GM23338 (cell line): ENCODE measurements around the gene CCDC24. TPM values are rescaled to one million over a fixed set of nuclear protein-coding genes. Genes with fewer than 3 reads are reported as not detected.

Source experiments
- ATAC-seq: fragments of 200-7000 bp; cut with Tn5 transposase; 3 replicates; pipeline ENCODE4 v1.9.1; 2020
- DNase-seq: peaks from one replicate; pipeline ENCODE4 v3.0.0-alpha.2; 2015; ENCODE audit warnings: low spot score
- H2AFZ ChIP-seq: fragments of 200-600 bp; sonication (generic); 2 replicates; pipeline ENCODE4 v1.8.0; 2016; ENCODE audit warnings: antibody characterized with exemption, mild to moderate bottlenecking, moderate library complexity
- H3F3A ChIP-seq: fragments of 200-600 bp; sonication (generic); replicated peaks from 2 replicates; pipeline ENCODE4 v1.8.0; 2017; ENCODE audit warnings: antibody characterized with exemption, mixed run types, low read depth
- H3K27ac ChIP-seq: fragments of 200-600 bp; sonication (generic); 2 replicates; pipeline ENCODE4 v1.6.1; 2016; ENCODE audit warnings: low read depth
- H3K27me3 ChIP-seq: fragments of 200-600 bp; sonication (generic); 2 replicates; pipeline ENCODE4 v1.8.0; 2016; ENCODE audit warnings: mild to moderate bottlenecking, mixed run types, moderate library complexity; ENCODE audit not compliant: insufficient read depth
- H3K36me3 ChIP-seq: fragments of 200-600 bp; sonication (generic); 2 replicates; pipeline ENCODE4 v1.8.0; 2016; ENCODE audit warnings: mild to moderate bottlenecking; ENCODE audit not compliant: insufficient read depth
- H3K4me1 ChIP-seq: fragments of 200-600 bp; sonication (generic); 2 replicates; pipeline ENCODE4 v1.8.0; 2016; ENCODE audit warnings: mild to moderate bottlenecking, moderate library complexity; ENCODE audit not compliant: insufficient read depth
- H3K4me2 ChIP-seq: fragments of 200-600 bp; sonication (generic); 2 replicates; pipeline ENCODE4 v1.7.1; 2017; ENCODE audit warnings: mixed run types
- H3K4me3 ChIP-seq: fragments of 200-600 bp; sonication (generic); 2 replicates; pipeline ENCODE4 v1.6.1; 2016; ENCODE audit warnings: mixed run types
- H3K79me2 ChIP-seq: fragments of 200-600 bp; sonication (generic); replicated peaks from 2 replicates; pipeline ENCODE4 v1.8.0; 2017; ENCODE audit warnings: mild to moderate bottlenecking; ENCODE audit not compliant: insufficient read depth
- H3K9me2 ChIP-seq: fragments of 200-600 bp; sonication (generic); 2 replicates; pipeline ENCODE4 v1.8.0; 2017; ENCODE audit not compliant: insufficient read depth
- H4K20me1 ChIP-seq: fragments of 200-600 bp; sonication (generic); replicated peaks from 2 replicates; pipeline ENCODE4 v1.8.0; 2017; ENCODE audit warnings: mild to moderate bottlenecking; ENCODE audit not compliant: insufficient read depth
- H3K27ac Mint-ChIP-seq: 2 replicates; pipeline ENCODE4 v1.8.0; 2020; ENCODE audit warnings: inconsistent platforms, mild to moderate bottlenecking, moderate library complexity, mixed read lengths
- H3K27me3 Mint-ChIP-seq: 3 replicates; pipeline ENCODE4 v1.8.0; 2022; ENCODE audit warnings: low read depth, mild to moderate bottlenecking, moderate library complexity, mixed read lengths, inconsistent platforms; ENCODE audit not compliant: insufficient read depth, poor library complexity
- H3K36me3 Mint-ChIP-seq: 3 replicates; pipeline ENCODE4 v1.8.0; 2021; ENCODE audit warnings: low read depth, mild to moderate bottlenecking, inconsistent platforms, moderate library complexity, mixed read lengths
- H3K4me1 Mint-ChIP-seq: 3 replicates; pipeline ENCODE4 v1.8.0; 2020; ENCODE audit warnings: mild to moderate bottlenecking, inconsistent platforms, mixed read lengths
- H3K4me3 Mint-ChIP-seq: 3 replicates; pipeline ENCODE4 v1.8.0; 2021; ENCODE audit warnings: moderate library complexity, mild to moderate bottlenecking, inconsistent platforms, mixed read lengths
- H3K9me3 Mint-ChIP-seq: 3 replicates; pipeline ENCODE4 v1.8.0; 2020; ENCODE audit warnings: moderate library complexity, mild to moderate bottlenecking, inconsistent platforms, mixed read lengths
- CREB1 ChIP-seq: fragments of 250-450 bp; sonication (Bioruptor Pico); IDR thresholded peaks from 2 replicates; pipeline ENCODE4 v1.5.0; 2020; ENCODE audit warnings: low read depth, mild to moderate bottlenecking, moderate library complexity
- ETS1 ChIP-seq: IDR thresholded peaks from 2 replicates; pipeline ENCODE4 v1.6.1; 2016; ENCODE audit warnings: antibody characterized with exemption
- EZH2 ChIP-seq: fragments of 200-600 bp; sonication (generic); IDR thresholded peaks from one replicate; pipeline ENCODE4 v1.8.0; 2017; ENCODE audit warnings: antibody characterized with exemption, mild to moderate bottlenecking, low read depth; ENCODE audit not compliant: unreplicated experiment
- EZH2phosphoT487 ChIP-seq: fragments of 200-600 bp; sonication (generic); IDR thresholded peaks from one replicate; pipeline ENCODE4 v1.8.1; 2018; ENCODE audit warnings: antibody characterized with exemption; ENCODE audit not compliant: unreplicated experiment
- JUNB ChIP-seq: IDR thresholded peaks from one replicate; pipeline ENCODE4 v1.6.1; 2016; ENCODE audit warnings: antibody characterized with exemption; ENCODE audit not compliant: unreplicated experiment
- NANOG ChIP-seq: IDR thresholded peaks from 2 replicates; pipeline ENCODE4 v1.6.1; 2016; ENCODE audit warnings: antibody characterized with exemption, borderline replicate concordance
- STAT1 ChIP-seq: IDR thresholded peaks from one replicate; pipeline ENCODE4 v1.6.1; 2016; ENCODE audit warnings: antibody characterized with exemption; ENCODE audit not compliant: unreplicated experiment
- ZNF114 ChIP-seq: fragments of 250-450 bp; sonication (Bioruptor Pico); IDR thresholded peaks from 2 replicates; pipeline ENCODE4 v1.5.0; 2020; ENCODE audit warnings: mild to moderate bottlenecking, moderate library complexity
- ZNF331 ChIP-seq: fragments of 250-450 bp; sonication (Bioruptor Pico); IDR thresholded peaks from 2 replicates; pipeline ENCODE4 v1.5.0; 2020; ENCODE audit warnings: low read depth, mild to moderate bottlenecking, moderate library complexity
- ZNF462 ChIP-seq: fragments of 250-450 bp; sonication (Bioruptor Pico); IDR thresholded peaks from 2 replicates; pipeline ENCODE4 v1.5.0; 2020; ENCODE audit warnings: mild to moderate bottlenecking, moderate library complexity
- polyA plus RNA-seq: library from polyadenylated mRNA; unstranded; fragments of >200 nt; fragmentation: Nextera tagmentation; extraction: Ambion mirVana; gene quantifications from 2 replicates; pipeline ENCODE4 v1.2.1, GENCODE V29; 2016
- total RNA-seq: library from RNA; depleted of rRNA; stranded (reverse); fragments of >200 nt; shearing (Covaris generic); gene quantifications from 2 replicates; pipeline ENCODE4 v1.2.3, GENCODE V29; 2014
- TF ChIP-seq, protein P1 (sequence below): IDR thresholded peaks from one replicate; pipeline ENCODE4 v1.6.1; 2018; ENCODE audit warnings: antibody characterized with exemption; ENCODE audit not compliant: unreplicated experiment
- TF ChIP-seq, protein P2 (sequence below), 2 experiments: fragments of 200-600 bp in 1 of 2; sonication (generic) in 1 of 2; conservative IDR thresholded peaks; 2 replicates each; pipeline versions ENCODE4 v1.5.1 to v1.6.1; 2016 to 2017; ENCODE audit warnings: antibody characterized with exemption in 2 of 2, low read depth in 2 of 2, mild to moderate bottlenecking in 2 of 2, moderate library complexity in 1 of 2

Gene CCDC24
- total and polyA plus RNA-seq, 2 experiments from 2014 or later: 8.3 to 17.2 TPM

DNA sequence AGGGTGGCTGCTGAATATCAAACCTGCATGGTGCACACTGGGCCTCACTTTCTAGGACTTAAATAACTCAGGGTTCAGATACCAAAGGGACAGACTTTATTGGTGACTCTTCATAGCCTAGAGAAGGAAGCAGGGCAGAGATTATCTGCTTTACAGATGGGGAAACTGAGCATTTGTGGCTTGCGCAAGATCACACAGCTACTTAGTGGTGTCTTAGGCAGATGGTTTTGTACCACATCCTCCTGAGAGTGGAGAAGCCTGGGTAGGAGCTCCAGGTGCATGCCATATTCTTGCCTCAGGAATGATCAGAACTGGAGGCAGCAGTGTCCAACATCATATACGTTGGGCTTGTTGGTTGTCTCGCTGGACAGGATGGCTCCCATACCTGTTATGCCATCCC lies 28.4 kb upstream of the CCDC24 start:
- H3K4me3 ChIP-seq: no peak overlapping the region
- H3K4me2 ChIP-seq: no peak overlapping the region
- no peak overlapping the region for H2AFZ ChIP-seq
- no peaks in the 10 kb centered on the region for H3F3A ChIP-seq
- no peaks in the 10 kb centered on the region for H3K4me1 ChIP-seq
- H3K27me3 Mint-ChIP-seq: peaks cover 1% of the 10 kb centered on the region
- no peaks in the 10 kb centered on the region; the same call in 1 of the 2 replicates for H4K20me1 ChIP-seq
- H3K27me3 ChIP-seq: no peaks in the 10 kb centered on the region
- H3K4me3 Mint-ChIP-seq: no peak overlapping the region
- H3K79me2 ChIP-seq: no peaks in the 10 kb centered on the region
- H3K36me3 ChIP-seq: no peaks in the 10 kb centered on the region
- H3K9me2 ChIP-seq: no peaks in the 10 kb centered on the region
- H3K9me3 Mint-ChIP-seq: no peaks in the 10 kb centered on the region
- H3K27ac Mint-ChIP-seq: no peak overlapping the region
- no peak for ATAC-seq
- no peaks in the 10 kb centered on the region for H3K4me1 Mint-ChIP-seq
- TF ChIP-seq ZNF114 (CRISPR knock-in tag) (no peak), ZNF462 (CRISPR knock-in tag) (no peak), NANOG (no peak), ETS1 (no peak), EZH2 (no peak), JUNB (no peak), CREB1 (no peak), STAT1 (no peak), EZH2phosphoT487 (no peak), ZNF331 (CRISPR knock-in tag) (no peak)
- TF ChIP-seq, protein P1, sequence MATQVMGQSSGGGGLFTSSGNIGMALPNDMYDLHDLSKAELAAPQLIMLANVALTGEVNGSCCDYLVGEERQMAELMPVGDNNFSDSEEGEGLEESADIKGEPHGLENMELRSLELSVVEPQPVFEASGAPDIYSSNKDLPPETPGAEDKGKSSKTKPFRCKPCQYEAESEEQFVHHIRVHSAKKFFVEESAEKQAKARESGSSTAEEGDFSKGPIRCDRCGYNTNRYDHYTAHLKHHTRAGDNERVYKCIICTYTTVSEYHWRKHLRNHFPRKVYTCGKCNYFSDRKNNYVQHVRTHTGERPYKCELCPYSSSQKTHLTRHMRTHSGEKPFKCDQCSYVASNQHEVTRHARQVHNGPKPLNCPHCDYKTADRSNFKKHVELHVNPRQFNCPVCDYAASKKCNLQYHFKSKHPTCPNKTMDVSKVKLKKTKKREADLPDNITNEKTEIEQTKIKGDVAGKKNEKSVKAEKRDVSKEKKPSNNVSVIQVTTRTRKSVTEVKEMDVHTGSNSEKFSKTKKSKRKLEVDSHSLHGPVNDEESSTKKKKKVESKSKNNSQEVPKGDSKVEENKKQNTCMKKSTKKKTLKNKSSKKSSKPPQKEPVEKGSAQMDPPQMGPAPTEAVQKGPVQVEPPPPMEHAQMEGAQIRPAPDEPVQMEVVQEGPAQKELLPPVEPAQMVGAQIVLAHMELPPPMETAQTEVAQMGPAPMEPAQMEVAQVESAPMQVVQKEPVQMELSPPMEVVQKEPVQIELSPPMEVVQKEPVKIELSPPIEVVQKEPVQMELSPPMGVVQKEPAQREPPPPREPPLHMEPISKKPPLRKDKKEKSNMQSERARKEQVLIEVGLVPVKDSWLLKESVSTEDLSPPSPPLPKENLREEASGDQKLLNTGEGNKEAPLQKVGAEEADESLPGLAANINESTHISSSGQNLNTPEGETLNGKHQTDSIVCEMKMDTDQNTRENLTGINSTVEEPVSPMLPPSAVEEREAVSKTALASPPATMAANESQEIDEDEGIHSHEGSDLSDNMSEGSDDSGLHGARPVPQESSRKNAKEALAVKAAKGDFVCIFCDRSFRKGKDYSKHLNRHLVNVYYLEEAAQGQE: no peak
- TF ChIP-seq, protein P2, sequence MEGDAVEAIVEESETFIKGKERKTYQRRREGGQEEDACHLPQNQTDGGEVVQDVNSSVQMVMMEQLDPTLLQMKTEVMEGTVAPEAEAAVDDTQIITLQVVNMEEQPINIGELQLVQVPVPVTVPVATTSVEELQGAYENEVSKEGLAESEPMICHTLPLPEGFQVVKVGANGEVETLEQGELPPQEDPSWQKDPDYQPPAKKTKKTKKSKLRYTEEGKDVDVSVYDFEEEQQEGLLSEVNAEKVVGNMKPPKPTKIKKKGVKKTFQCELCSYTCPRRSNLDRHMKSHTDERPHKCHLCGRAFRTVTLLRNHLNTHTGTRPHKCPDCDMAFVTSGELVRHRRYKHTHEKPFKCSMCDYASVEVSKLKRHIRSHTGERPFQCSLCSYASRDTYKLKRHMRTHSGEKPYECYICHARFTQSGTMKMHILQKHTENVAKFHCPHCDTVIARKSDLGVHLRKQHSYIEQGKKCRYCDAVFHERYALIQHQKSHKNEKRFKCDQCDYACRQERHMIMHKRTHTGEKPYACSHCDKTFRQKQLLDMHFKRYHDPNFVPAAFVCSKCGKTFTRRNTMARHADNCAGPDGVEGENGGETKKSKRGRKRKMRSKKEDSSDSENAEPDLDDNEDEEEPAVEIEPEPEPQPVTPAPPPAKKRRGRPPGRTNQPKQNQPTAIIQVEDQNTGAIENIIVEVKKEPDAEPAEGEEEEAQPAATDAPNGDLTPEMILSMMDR (conservative IDR thresholded peaks at IDR 0.05; ENCODE audit: low read depth in 2 of 2): no peak
- no peaks in the 10 kb centered on the region; the same call in 1 of the 3 replicates for H3K36me3 Mint-ChIP-seq
- no peak for DNase-seq
- H3K27ac ChIP-seq: no peak overlapping the region
